Measurements from ENCODE around the gene FDPS.
"Not testable (repeated sequence)": the region's sequence is repeated elsewhere in the genome, so short reads cannot be mapped to it uniquely, and the experiment has no call there.

Gene FDPS

GRCh38 chr1:155285631-155286044 lies 23.0 kb upstream of the FDPS start:
- DNase-seq (ENCODE audit: low read depth in 2 of 2), result no peak

- DNase-seq (ENCODE audit: low read depth in 2 of 2), result no peak
Measured at GRCh38 chr1:155286544-155286943, 22.1 kb upstream of the FDPS start.

GRCh38 chr1:155287987-155288543 lies 20.6 kb upstream of the FDPS start:
- DNase-seq (ENCODE audit: low read depth in 2 of 2), result no peak

GRCh38 chr1:155291006-155291405 lies 17.7 kb upstream of the FDPS start:
- not testable (repeated sequence) for DNase-seq (ENCODE audit: low read depth in 2 of 2)

- DNase-seq (ENCODE audit: low read depth in 2 of 2), result no peak
Measured at GRCh38 chr1:155293086-155293749, 15.4 kb upstream of the FDPS start.

GRCh38 chr1:155294520-155295182 lies 14.0 kb upstream of the FDPS start:
- DNase-seq (ENCODE audit: low read depth in 2 of 2), result no peak

GRCh38 chr1:155295183-155295941 lies 13.3 kb upstream of the FDPS start:
- DNase-seq (ENCODE audit: low read depth in 2 of 2), result no peak

GRCh38 chr1:155295942-155296267 lies 12.8 kb upstream of the FDPS start:
- DNase-seq (ENCODE audit: low read depth in 2 of 2), result no peak

GRCh38 chr1:155296661-155297060 lies 12.0 kb upstream of the FDPS start:
- no peak for DNase-seq (ENCODE audit: low read depth in 2 of 2)

GRCh38 chr1:155297384-155297783 lies 11.3 kb upstream of the FDPS start:
- DNase-seq (ENCODE audit: low read depth in 2 of 2), result no peak

GRCh38 chr1:155300024-155300423 lies 8.6 kb upstream of the FDPS start:
- DNase-seq (ENCODE audit: low read depth in 2 of 2), result no peak

GRCh38 chr1:155300553-155301329 lies 7.9 kb upstream of the FDPS start:
- DNase-seq (ENCODE audit: low read depth in 2 of 2), result no peak

- DNase-seq (ENCODE audit: low read depth in 2 of 2), result no peak
Measured at GRCh38 chr1:155301342-155301841, 7.3 kb upstream of the FDPS start, which contains the start of gene PKLR. Gene PKLR (minus strand): TSS chr1:155301438. CDS start chr1:155301395, 43 bp downstream.

GRCh38 chr1:155304558-155305063 lies 4.1 kb upstream of the FDPS start:
- no peak for DNase-seq (ENCODE audit: low read depth in 2 of 2)

GRCh38 chr1:155305881-155306391 lies 2.7 kb upstream of the FDPS start:
- DNase-seq (ENCODE audit: low read depth in 2 of 2), result no peak

- DNase-seq (ENCODE audit: low read depth in 2 of 2), result no peak
Measured at GRCh38 chr1:155307247-155307740, 1.4 kb upstream of the FDPS start.

- no peak for DNase-seq (ENCODE audit: low read depth in 2 of 2)
Measured at GRCh38 chr1:155309423-155310021, 856 bp downstream of the FDPS start.

GRCh38 chr1:155313261-155313660 lies 4.6 kb downstream of the FDPS start:
- DNase-seq (ENCODE audit: low read depth in 2 of 2), result no peak

GRCh38 chr1:155316922-155317321 lies 8.3 kb downstream of the FDPS start:
- no peak for DNase-seq (ENCODE audit: low read depth in 2 of 2)

- no peak for DNase-seq (ENCODE audit: low read depth in 2 of 2)
Measured at GRCh38 chr1:155318082-155318481, 9.4 kb downstream of the FDPS start.

- no peak for DNase-seq (ENCODE audit: low read depth in 2 of 2)
Measured at GRCh38 chr1:155319536-155319935, 10.9 kb downstream of the FDPS start.
